Endodermal cell (in vitro differentiated cells): ENCODE measurements around the gene UQCRC1. TPM values are rescaled to one million over a fixed set of nuclear protein-coding genes. Genes with fewer than 3 reads are reported as not detected.

Experiments used
- DNase-seq: peaks from one replicate; pipeline ENCODE4 v3.0.0-alpha.2; 2017
- H3K27ac ChIP-seq: 2 replicates; pipeline ENCODE4 v1.5.1; 2013; ENCODE audit warnings: mild to moderate bottlenecking, low read depth, low read length, moderate library complexity
- H3K27me3 ChIP-seq: 2 replicates; pipeline ENCODE4 v1.6.1; 2013; ENCODE audit warnings: mild to moderate bottlenecking, low read length, moderate library complexity; ENCODE audit not compliant: insufficient read depth, control insufficient read depth, poor library complexity, severe bottlenecking
- H3K36me3 ChIP-seq: 2 replicates; pipeline ENCODE4 v1.7.0; 2013; ENCODE audit warnings: mild to moderate bottlenecking, low read length, moderate library complexity; ENCODE audit not compliant: control insufficient read depth, insufficient read depth
- H3K4me1 ChIP-seq: one replicate; pipeline ENCODE4 v1.7.0; 2013; ENCODE audit warnings: low read length; ENCODE audit not compliant: control insufficient read depth, insufficient read depth
- H3K4me3 ChIP-seq: 2 replicates; pipeline ENCODE4 v1.5.1; 2013; ENCODE audit warnings: mild to moderate bottlenecking, low read length, moderate library complexity
- H3K9ac ChIP-seq: 2 replicates; pipeline ENCODE4 v1.6.1; 2013; ENCODE audit warnings: mild to moderate bottlenecking, low read length, moderate library complexity; ENCODE audit not compliant: poor library complexity, severe bottlenecking; ENCODE audit errors: extremely low read depth
- H3K9me3 ChIP-seq: 2 replicates; pipeline ENCODE4 v1.6.1; 2013; ENCODE audit warnings: mild to moderate bottlenecking, low read length, moderate library complexity; ENCODE audit not compliant: control insufficient read depth
- H3K27ac Mint-ChIP-seq: 2 replicates; pipeline ENCODE4 v1.8.0; 2020; ENCODE audit warnings: mixed read lengths
- H3K27me3 Mint-ChIP-seq: 2 replicates; pipeline ENCODE4 v1.8.0; 2021; ENCODE audit warnings: mild to moderate bottlenecking, mixed read lengths; ENCODE audit not compliant: insufficient read depth
- H3K36me3 Mint-ChIP-seq: 2 replicates; pipeline ENCODE4 v1.8.0; 2020; ENCODE audit warnings: low read depth, mixed read lengths
- H3K4me1 Mint-ChIP-seq: 2 replicates; pipeline ENCODE4 v1.8.0; 2020; ENCODE audit warnings: mixed read lengths
- H3K4me3 Mint-ChIP-seq: 2 replicates; pipeline ENCODE4 v1.8.0; 2020; ENCODE audit warnings: mild to moderate bottlenecking, moderate library complexity, mixed read lengths
- H3K9me3 Mint-ChIP-seq: 2 replicates; pipeline ENCODE4 v1.8.0; 2020; ENCODE audit warnings: mild to moderate bottlenecking, mixed read lengths
- CTCF ChIP-seq: fragments of 200-600 bp; sonication (generic); conservative IDR thresholded peaks from 2 replicates; pipeline ENCODE4 v1.5.0; 2021; ENCODE audit warnings: antibody characterized with exemption, mild to moderate bottlenecking
- WGBS, 2 experiments: methylation state at CpG; one replicate each; pipeline versions ENCODE4 v1.1.5 to v1.1.7; 2013; ENCODE audit warnings: missing lambda C conversion rate in 2 of 2, mixed read lengths in 1 of 2; ENCODE audit not compliant: insufficient coverage in 1 of 2, insufficient read length in 1 of 2; 5-methylcytosine and 5-hydroxymethylcytosine counted together
- total RNA-seq, 2 donors: library from RNA; stranded (reverse); fragmentation: NEBNext Ultra II Directional in 1 of 2; extraction: Animal tissue kit (Norgen Biotek cat#: 25700) in 1 of 2; gene quantifications; 2 replicates in 1 of 2; 3 replicates in 1 of 2; pipeline ENCODE4 v1.2.1, GENCODE V29; 2021

Gene UQCRC1
- total RNA-seq, 2 donors from 2014 or later = 231 to 289 TPM

DNA sequence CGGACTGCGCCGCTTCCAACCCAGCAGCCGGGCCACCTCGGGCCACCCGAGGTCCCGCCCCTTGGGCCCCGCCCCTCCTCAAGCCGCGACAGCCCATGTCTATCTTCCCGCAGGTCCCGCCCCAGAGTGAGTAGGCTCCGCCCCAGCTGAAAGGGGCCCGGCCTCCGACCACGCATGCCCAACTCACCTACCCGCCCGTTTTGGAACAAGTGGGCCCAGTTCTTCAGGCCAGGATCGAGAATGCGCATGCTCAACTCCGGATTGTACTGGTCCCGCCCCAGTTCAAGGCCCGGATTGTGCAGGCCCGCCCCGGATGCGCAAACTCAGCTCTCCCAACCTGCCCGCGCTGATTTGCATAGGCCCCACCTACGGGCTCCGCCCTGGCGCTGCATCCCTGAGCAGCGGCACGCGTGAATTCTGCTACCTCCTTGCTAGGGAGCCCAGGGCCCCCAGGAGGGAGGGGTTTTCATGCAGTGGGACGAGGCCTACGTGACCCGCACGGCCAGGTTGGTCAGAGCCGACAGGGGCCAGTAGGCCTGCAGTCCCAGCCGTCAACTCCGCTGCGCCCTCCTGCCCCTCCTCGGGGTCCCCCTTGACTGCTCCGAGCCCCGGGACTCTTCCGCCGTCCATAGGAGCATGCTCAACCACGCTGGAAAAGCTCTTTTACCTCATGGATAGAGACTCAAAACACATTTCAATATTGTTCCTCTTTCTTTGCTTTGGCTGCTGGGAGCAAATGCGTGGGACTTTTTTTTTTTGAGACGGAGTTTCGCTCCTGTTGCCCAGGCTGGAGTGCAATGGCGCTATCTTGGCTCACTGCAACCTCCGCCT is 52.4 kb downstream of the UQCRC1 start, which contains the start of gene PFKFB4:
Gene PFKFB4 (minus strand): TSS at position 8 of the 831 bp plus-strand sequence. CDS start 26 bp downstream, outside the sequence.
- Histone ChIP-seq H3K4me3 (peak within 1 kb of the TSS; percentile 83), H3K27ac (peak within 1 kb of the TSS; percentile 69), H3K9me3 (no peaks in the 10 kb centered on the region), H3K36me3 (no peaks in the 10 kb centered on the region), H3K4me1 (peaks cover 9% of the 10 kb centered on the region), H3K27me3 (no peaks in the 10 kb centered on the region), H3K9ac (peak within 1 kb of the TSS; percentile 23)
- peak; percentile 44 for TF ChIP-seq CTCF
- WGBS, 2 experiments = 4 to 10% methylated on average over 25 to 53 of the region's 53 CpGs
- DNase-seq = peak; percentile 100
- H3K36me3 Mint-ChIP-seq = no peaks in the 10 kb centered on the region
- peaks cover 46% of the 10 kb centered on the region for H3K4me1 Mint-ChIP-seq
- no peaks in the 10 kb centered on the region for H3K9me3 Mint-ChIP-seq
- peak within 1 kb of the TSS; percentile 77 for H3K4me3 Mint-ChIP-seq
- no peaks in the 10 kb centered on the region for H3K27me3 Mint-ChIP-seq
- peak within 1 kb of the TSS; percentile 87 for H3K27ac Mint-ChIP-seq

- peak overlapping the region; percentile 64 for H3K27ac Mint-ChIP-seq
- peaks cover 9% of the 10 kb centered on the region for H3K4me1 ChIP-seq
- peak overlapping the region; percentile 82 for H3K4me3 ChIP-seq
- H3K27me3 ChIP-seq = no peaks in the 10 kb centered on the region
- H3K9ac ChIP-seq = peak overlapping the region; percentile 23
- peak overlapping the region; percentile 77 for H3K4me3 Mint-ChIP-seq
- no peaks in the 10 kb centered on the region for H3K9me3 Mint-ChIP-seq
- H3K9me3 ChIP-seq = no peaks in the 10 kb centered on the region
- H3K4me1 Mint-ChIP-seq = peaks cover 45% of the 10 kb centered on the region
- no peak for TF ChIP-seq CTCF
- peak; percentile 55 for DNase-seq
- no peak overlapping the region for H3K27ac ChIP-seq
- no peaks in the 10 kb centered on the region for H3K36me3 ChIP-seq
- H3K36me3 Mint-ChIP-seq = no peaks in the 10 kb centered on the region
- no peaks in the 10 kb centered on the region for H3K27me3 Mint-ChIP-seq
- 18 to 32% methylated on average over 13 to 29 of the region's 29 CpGs for WGBS, 2 experiments
Measured at GRCh38 chr3:48555949-48556795, 53.3 kb downstream of the UQCRC1 start.

DNA sequence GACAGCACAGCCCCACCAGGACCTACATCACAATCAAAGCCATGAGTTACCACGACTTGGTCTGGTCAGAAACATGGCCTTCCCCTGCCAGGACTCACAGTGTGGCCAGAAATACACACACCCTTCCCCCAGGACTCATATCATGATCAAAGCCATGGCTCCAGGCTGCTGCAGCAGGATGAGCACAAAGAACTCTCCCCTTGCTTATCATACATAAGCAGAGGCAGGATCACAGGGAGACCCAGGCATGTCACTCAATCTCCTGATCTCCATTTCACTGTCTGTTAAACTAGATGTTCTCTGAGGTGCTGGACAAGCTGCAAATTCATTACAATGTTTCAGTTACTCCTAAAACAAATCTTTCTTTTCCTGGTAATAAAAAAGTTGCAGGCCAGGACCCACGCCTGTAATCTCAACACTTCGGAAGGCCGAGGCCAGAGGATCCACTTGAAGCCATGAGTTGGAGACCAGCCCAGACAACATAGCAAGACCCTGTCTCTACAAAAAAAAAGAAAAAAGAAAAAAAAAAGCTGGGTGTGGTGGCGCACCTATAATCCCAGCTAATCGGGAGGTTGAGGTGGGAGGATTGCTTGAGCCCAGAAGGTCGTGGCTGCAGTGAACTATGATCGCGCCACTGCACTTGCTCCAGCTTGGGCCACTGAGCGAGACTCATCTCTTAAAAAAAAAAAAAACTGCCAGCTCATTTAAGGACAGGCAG is 54.1 kb downstream of the UQCRC1 start:
- 86 to 92% methylated on average over 8 to 10 of the region's 10 CpGs for WGBS, 2 experiments
- DNase-seq = no peak
- Mint-ChIP-seq H3K36me3 (no peaks in the 10 kb centered on the region), H3K27me3 (no peaks in the 10 kb centered on the region), H3K4me1 (peaks cover 38% of the 10 kb centered on the region), H3K9me3 (no peaks in the 10 kb centered on the region), H3K27ac (peak overlapping the region; percentile 48), H3K4me3 (peak overlapping the region; percentile 77)
- Histone ChIP-seq H3K9ac (no peak overlapping the region), H3K27ac (no peak overlapping the region), H3K27me3 (no peaks in the 10 kb centered on the region), H3K4me1 (peaks cover 6% of the 10 kb centered on the region), H3K4me3 (peak overlapping the region; percentile 82), H3K36me3 (no peaks in the 10 kb centered on the region), H3K9me3 (no peaks in the 10 kb centered on the region)
- TF ChIP-seq CTCF = no peak
